GM19468 (cell line): Measurements from ENCODE around the gene BAG5.

Experiments used
- ATAC-seq: cut with Tn5 transposase; IDR thresholded peaks from one replicate; pipeline ENCODE4 v1.9.1; 2021; ENCODE audit warnings: mild to moderate bottlenecking, moderate library complexity, moderate number of reproducible peaks; ENCODE audit not compliant: unreplicated experiment; ENCODE audit errors: extremely low read depth

Gene BAG5

GRCh38 chr14:103535891-103536565 is 26.4 kb downstream of the BAG5 start:
- no peak for ATAC-seq

- ATAC-seq: no peak
These were observed 27.2 kb downstream of the BAG5 start for GRCh38 chr14:103535081-103535890.

GRCh38 chr14:103534576-103535061 is 27.8 kb downstream of the BAG5 start:
- no peak for ATAC-seq

GRCh38 chr14:103533999-103534575 is 28.4 kb downstream of the BAG5 start:
- no peak for ATAC-seq

GRCh38 chr14:103533137-103533998 is 29.1 kb downstream of the BAG5 start:
- no peak for ATAC-seq

- no peak for ATAC-seq
These were observed 30.0 kb downstream of the BAG5 start for GRCh38 chr14:103532216-103533136.

GRCh38 chr14:103531421-103532215 is 30.8 kb downstream of the BAG5 start:
- ATAC-seq: no peak

- no peak for ATAC-seq
These were observed 31.6 kb downstream of the BAG5 start for GRCh38 chr14:103530831-103531230.

- no peak for ATAC-seq
These were observed 32.1 kb downstream of the BAG5 start for GRCh38 chr14:103530390-103530789.

- ATAC-seq: no peak
These were observed 32.8 kb downstream of the BAG5 start for GRCh38 chr14:103529383-103530365.

GRCh38 chr14:103528587-103529382 is 33.7 kb downstream of the BAG5 start, which contains the start of gene TRMT61A:
TRMT61A (plus strand) TSS chr14:103529196; CDS start chr14:103529979, 783 bp downstream.
- ATAC-seq: peak; percentile 41

- ATAC-seq: no peak
These were observed 34.3 kb downstream of the BAG5 start for GRCh38 chr14:103528146-103528586.

GRCh38 chr14:103527408-103528145 is 34.9 kb downstream of the BAG5 start:
- ATAC-seq: no peak

GRCh38 chr14:103526914-103527248 is 35.6 kb downstream of the BAG5 start:
- no peak for ATAC-seq

- no peak for ATAC-seq
These were observed 36.1 kb downstream of the BAG5 start for GRCh38 chr14:103526247-103526913.
